NCI-H2227 (cell line): ENCODE data around the gene SARM1.

ENCODE experiments used
- DNase-seq: peaks from one replicate; lab custom pipeline; 2025; ENCODE audit not compliant: unreplicated experiment; lab: John Stamatoyannopoulos, UW

Gene SARM1

GRCh38 chr17:28340374-28340773 lies 31.1 kb upstream of the SARM1 start:
- DNase-seq = no peak

- DNase-seq = no peak
Measured at GRCh38 chr17:28341516-28341915, 30.0 kb upstream of the SARM1 start.

- no peak for DNase-seq
Measured at GRCh38 chr17:28342313-28342712, 29.2 kb upstream of the SARM1 start.

GRCh38 chr17:28343491-28343932 lies 28.0 kb upstream of the SARM1 start:
- DNase-seq = no peak

- DNase-seq = no peak
Measured at GRCh38 chr17:28344011-28344410, 27.5 kb upstream of the SARM1 start.

- DNase-seq = no peak
Measured at GRCh38 chr17:28344435-28344901, 27.0 kb upstream of the SARM1 start.

GRCh38 chr17:28345419-28346198 lies 25.9 kb upstream of the SARM1 start:
- no peak for DNase-seq

GRCh38 chr17:28346199-28346580 lies 25.3 kb upstream of the SARM1 start:
- no peak for DNase-seq

GRCh38 chr17:28346746-28347246 lies 24.7 kb upstream of the SARM1 start:
- no peak for DNase-seq

- no peak for DNase-seq
Measured at GRCh38 chr17:28347261-28347891, 24.1 kb upstream of the SARM1 start.

GRCh38 chr17:28348979-28349378 lies 22.5 kb upstream of the SARM1 start:
- no peak for DNase-seq

GRCh38 chr17:28350271-28350670 lies 21.2 kb upstream of the SARM1 start:
- DNase-seq = no peak

GRCh38 chr17:28357061-28357900 lies 14.2 kb upstream of the SARM1 start, which contains the start of gene POLDIP2:
Gene POLDIP2 (minus strand): TSS chr17:28357527. CDS start chr17:28357448, 79 bp downstream.
- peak; percentile 94 for DNase-seq

GRCh38 chr17:28357901-28358197 lies 13.6 kb upstream of the SARM1 start:
- no peak for DNase-seq

- DNase-seq = no peak
Measured at GRCh38 chr17:28363186-28363585, 8.3 kb upstream of the SARM1 start.

GRCh38 chr17:28363776-28364650 lies 7.5 kb upstream of the SARM1 start:
- no peak for DNase-seq

- no peak for DNase-seq
Measured at GRCh38 chr17:28364665-28365363, 6.7 kb upstream of the SARM1 start, which contains the start of gene SEBOX. Gene SEBOX (minus strand): TSS chr17:28365199. CDS start chr17:28365151, 48 bp downstream.

- no peak for DNase-seq
Measured at GRCh38 chr17:28365487-28365886, 6.0 kb upstream of the SARM1 start.

- no peak for DNase-seq
Measured at GRCh38 chr17:28366605-28367004, 4.9 kb upstream of the SARM1 start.
